DOHH2 (cell line): ENCODE measurements around the gene RGS1.

ENCODE experiments used
- EZH2phosphoT487 ChIP-seq: fragments of 200-600 bp; sonication (generic); IDR thresholded peaks from 2 replicates; pipeline ENCODE4 v1.6.1; 2017; ENCODE audit warnings: borderline replicate concordance, mild to moderate bottlenecking, antibody characterized with exemption, low read length, moderate library complexity, mixed read lengths
- TF ChIP-seq, protein P1 (sequence below): fragments of 200-600 bp; sonication (generic); IDR thresholded peaks from one replicate; pipeline ENCODE4 v1.5.1; 2014; ENCODE audit warnings: antibody characterized with exemption, mild to moderate bottlenecking, low read depth, low read length; ENCODE audit not compliant: poor library complexity, severe bottlenecking

DNA sequence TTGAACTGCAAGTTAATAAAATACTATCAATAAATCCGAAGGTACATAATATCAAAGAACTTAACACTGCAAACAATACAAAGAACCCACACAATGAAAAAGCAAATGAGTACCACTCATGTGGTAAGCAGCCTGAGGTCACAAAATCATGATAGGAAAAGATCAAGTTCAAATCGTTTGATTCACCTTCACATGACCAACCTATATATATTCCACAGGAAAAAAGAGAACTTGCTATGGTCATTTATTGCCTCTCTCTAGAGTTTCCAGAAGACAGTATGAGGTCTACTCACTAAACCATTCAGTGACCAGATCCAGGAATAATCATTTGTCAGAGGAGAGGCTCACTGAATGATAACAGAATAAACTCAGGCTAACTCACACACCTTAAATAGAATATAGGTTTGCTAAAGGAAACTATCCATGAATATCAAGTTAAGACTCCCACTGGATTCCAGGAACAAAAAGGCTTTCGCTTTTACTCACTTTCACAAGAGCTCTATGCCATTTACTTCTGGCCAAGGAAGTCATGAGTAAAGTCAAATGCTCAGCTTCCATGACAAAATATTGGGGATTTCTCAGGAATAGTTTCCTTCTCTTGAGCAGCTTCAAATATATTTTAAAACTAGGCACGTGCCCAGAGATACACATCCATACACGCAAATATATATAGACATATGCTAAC, 48.3 kb upstream of the RGS1 start:
- TF ChIP-seq, protein P1, sequence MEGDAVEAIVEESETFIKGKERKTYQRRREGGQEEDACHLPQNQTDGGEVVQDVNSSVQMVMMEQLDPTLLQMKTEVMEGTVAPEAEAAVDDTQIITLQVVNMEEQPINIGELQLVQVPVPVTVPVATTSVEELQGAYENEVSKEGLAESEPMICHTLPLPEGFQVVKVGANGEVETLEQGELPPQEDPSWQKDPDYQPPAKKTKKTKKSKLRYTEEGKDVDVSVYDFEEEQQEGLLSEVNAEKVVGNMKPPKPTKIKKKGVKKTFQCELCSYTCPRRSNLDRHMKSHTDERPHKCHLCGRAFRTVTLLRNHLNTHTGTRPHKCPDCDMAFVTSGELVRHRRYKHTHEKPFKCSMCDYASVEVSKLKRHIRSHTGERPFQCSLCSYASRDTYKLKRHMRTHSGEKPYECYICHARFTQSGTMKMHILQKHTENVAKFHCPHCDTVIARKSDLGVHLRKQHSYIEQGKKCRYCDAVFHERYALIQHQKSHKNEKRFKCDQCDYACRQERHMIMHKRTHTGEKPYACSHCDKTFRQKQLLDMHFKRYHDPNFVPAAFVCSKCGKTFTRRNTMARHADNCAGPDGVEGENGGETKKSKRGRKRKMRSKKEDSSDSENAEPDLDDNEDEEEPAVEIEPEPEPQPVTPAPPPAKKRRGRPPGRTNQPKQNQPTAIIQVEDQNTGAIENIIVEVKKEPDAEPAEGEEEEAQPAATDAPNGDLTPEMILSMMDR, result no peak
- no peak for TF ChIP-seq EZH2phosphoT487
